ENCODE data around the gene INTS7. TPM values are rescaled to one million over a fixed set of nuclear protein-coding genes. Genes with fewer than 3 reads are reported as not detected.

INTS7 gene
- total and polyA plus RNA-seq, 8 donors, result 18.9 to 28.7 (median 22.1) TPM

- H3K4me3 ChIP-seq, result no peak overlapping the region
- no peaks in the 10 kb centered on the region for H3K4me1 ChIP-seq
- intact Hi-C loops (cut with DNase I), result no loop called here
- no peaks in the 10 kb centered on the region for H3K27me3 ChIP-seq
- H3K36me3 ChIP-seq, result no peaks in the 10 kb centered on the region
- TF ChIP-seq, protein P1, sequence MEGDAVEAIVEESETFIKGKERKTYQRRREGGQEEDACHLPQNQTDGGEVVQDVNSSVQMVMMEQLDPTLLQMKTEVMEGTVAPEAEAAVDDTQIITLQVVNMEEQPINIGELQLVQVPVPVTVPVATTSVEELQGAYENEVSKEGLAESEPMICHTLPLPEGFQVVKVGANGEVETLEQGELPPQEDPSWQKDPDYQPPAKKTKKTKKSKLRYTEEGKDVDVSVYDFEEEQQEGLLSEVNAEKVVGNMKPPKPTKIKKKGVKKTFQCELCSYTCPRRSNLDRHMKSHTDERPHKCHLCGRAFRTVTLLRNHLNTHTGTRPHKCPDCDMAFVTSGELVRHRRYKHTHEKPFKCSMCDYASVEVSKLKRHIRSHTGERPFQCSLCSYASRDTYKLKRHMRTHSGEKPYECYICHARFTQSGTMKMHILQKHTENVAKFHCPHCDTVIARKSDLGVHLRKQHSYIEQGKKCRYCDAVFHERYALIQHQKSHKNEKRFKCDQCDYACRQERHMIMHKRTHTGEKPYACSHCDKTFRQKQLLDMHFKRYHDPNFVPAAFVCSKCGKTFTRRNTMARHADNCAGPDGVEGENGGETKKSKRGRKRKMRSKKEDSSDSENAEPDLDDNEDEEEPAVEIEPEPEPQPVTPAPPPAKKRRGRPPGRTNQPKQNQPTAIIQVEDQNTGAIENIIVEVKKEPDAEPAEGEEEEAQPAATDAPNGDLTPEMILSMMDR (IDR thresholded peaks at IDR 0.05), result no peak
- H3K27ac ChIP-seq, result no peak overlapping the region
- no peak for DNase-seq
- ATAC-seq, result no peak
- H3K9me3 ChIP-seq, result no peaks in the 10 kb centered on the region
Observed at GRCh38 chr1:211900441-211900840, 134.9 kb downstream of the INTS7 start.

- ATAC-seq (no peak), DNase-seq (no peak)
- no peak overlapping the region for H3K4me3 ChIP-seq
- TF ChIP-seq, protein P1 (IDR thresholded peaks at IDR 0.05), result no peak
- no peaks in the 10 kb centered on the region for H3K27me3 ChIP-seq
- peaks cover 0 to 6% of the 10 kb centered on the region in 2 donors for H3K4me1 ChIP-seq
- no peaks in the 10 kb centered on the region for H3K36me3 ChIP-seq
- H3K9me3 ChIP-seq, result no peaks in the 10 kb centered on the region
- H3K27ac ChIP-seq, result no peak overlapping the region
- intact Hi-C loops (cut with DNase I), result no loop called here
Observed at GRCh38 chr1:211896958-211897357, 138.4 kb downstream of the INTS7 start.

DNA sequence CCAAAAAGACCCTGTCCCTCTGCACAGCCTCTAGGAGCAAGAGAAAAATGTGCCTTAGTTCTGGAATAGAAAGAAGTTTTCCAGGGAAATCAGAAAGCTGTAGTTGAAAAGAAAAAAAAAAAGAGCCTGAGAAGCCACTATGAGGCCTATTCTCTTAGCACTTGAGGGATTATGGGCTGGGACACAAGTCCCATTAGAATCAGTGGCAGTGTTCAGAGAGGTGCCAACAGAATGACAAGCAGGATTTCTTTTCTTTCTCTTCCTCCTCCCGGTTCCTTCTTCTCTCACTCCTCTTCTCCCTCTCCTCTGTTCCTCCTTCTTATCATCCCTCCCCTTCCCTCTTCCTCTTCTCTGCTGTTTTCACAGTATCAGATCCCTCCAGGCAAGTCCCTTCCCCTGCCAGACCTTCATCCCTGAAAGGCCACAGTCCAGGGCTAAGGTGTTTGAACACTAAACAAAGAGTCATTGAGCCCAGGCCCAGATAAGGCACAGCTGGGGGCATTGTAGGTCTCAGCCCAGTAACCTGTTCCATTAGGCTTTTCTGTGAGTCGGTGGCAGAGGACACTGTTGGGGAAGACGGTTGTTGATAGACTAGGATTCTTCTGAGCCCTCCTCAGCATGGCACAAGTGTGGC, 140.1 kb downstream of the INTS7 start:
- peaks cover 0 to 6% of the 10 kb centered on the region in 2 donors for H3K4me1 ChIP-seq
- DNase-seq (no peak), ATAC-seq (no peak)
- no peak overlapping the region for H3K4me3 ChIP-seq
- H3K9me3 ChIP-seq, result no peaks in the 10 kb centered on the region
- intact Hi-C loops (cut with DNase I), result no loop called here
- no peaks in the 10 kb centered on the region for H3K36me3 ChIP-seq
- TF ChIP-seq, protein P1 (IDR thresholded peaks at IDR 0.05), result no peak
- no peaks in the 10 kb centered on the region for H3K27me3 ChIP-seq
- no peak overlapping the region for H3K27ac ChIP-seq

DNA sequence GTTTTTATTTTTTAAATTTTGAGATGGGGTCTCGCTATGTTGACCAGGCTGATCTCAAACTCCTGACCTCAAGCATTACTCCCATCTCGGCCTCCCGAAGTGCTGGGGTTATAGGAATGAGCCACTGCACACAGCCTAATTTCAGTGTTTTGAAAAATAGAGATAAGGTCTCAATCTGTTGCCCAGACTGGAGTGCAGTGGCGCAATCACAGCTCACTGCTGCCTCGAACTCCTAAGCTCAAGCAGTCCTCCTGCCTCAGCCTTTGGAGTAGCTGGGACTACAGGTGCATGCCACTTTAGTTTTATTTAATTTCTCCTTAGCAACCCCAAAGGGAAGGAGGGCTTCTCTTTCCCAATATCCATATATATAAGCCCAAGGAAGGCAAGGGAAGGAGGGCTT, 141.0 kb downstream of the INTS7 start:
- no peak overlapping the region for H3K27ac ChIP-seq
- DNase-seq (no peak), ATAC-seq (no peak)
- TF ChIP-seq, protein P1 (IDR thresholded peaks at IDR 0.05), result no peak
- no peaks in the 10 kb centered on the region for H3K9me3 ChIP-seq
- peaks cover 0 to 6% of the 10 kb centered on the region in 2 donors for H3K4me1 ChIP-seq
- H3K36me3 ChIP-seq, result no peaks in the 10 kb centered on the region
- no peaks in the 10 kb centered on the region for H3K27me3 ChIP-seq
- H3K4me3 ChIP-seq, result no peak overlapping the region
- intact Hi-C loops (cut with DNase I), result no loop called here

DNA sequence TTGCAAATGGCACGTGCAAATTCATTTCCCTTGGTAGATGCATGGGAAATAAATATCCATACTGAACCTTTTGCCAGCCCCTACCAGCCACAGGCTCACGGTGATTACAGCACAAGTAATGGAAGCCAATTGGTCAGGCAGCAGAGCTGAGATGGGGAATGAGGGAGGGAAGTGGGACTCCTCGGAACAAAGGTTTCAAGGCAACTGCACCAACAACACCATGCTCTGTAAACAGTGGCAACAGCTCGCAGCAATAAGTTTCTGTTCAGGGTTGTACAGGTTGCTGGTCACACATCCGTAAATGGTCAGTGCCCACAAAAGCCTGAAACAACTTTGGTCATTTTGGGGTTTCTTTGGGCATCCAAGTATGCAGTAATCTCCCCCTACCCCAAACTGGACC, 142.1 kb downstream of the INTS7 start:
- Histone ChIP-seq H3K27ac (no peak overlapping the region), H3K36me3 (no peaks in the 10 kb centered on the region), H3K4me1 (peaks cover 0 to 6% of the 10 kb centered on the region in 2 donors), H3K9me3 (no peaks in the 10 kb centered on the region), H3K27me3 (no peaks in the 10 kb centered on the region), H3K4me3 (no peak overlapping the region)
- DNase-seq, result no peak
- intact Hi-C loops (cut with DNase I), result no loop called here
- no peak for ATAC-seq
- TF ChIP-seq, protein P1 (IDR thresholded peaks at IDR 0.05), result no peak
